HG03103 (cell line): Measurements from ENCODE around the gene EXOSC2.

Experiments used
- ATAC-seq: cut with Tn5 transposase; IDR thresholded peaks from one replicate; pipeline ENCODE4 v1.9.1; 2021; ENCODE audit warnings: low read depth; ENCODE audit not compliant: unreplicated experiment

The EXOSC2 gene

DNA sequence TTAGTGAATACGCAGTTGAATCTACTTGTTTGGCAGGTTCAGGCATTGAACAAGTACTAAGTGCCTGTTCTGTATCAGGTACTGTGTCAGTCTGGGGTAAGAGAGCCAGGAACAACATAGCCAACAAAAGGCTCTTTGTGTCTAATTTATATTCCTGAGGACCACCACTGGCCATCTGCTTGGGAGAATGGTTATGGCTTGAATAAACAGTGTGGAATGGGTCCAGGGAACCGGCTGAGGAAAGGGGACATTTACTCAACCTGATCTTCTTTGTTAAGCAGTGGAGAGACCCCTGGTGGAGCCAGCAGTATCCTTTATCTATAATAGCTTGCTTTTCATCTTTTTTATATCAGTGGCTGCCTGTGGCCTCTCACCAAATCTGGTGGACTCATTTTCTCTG is 38.6 kb downstream of the EXOSC2 start:
- ATAC-seq: no peak

DNA sequence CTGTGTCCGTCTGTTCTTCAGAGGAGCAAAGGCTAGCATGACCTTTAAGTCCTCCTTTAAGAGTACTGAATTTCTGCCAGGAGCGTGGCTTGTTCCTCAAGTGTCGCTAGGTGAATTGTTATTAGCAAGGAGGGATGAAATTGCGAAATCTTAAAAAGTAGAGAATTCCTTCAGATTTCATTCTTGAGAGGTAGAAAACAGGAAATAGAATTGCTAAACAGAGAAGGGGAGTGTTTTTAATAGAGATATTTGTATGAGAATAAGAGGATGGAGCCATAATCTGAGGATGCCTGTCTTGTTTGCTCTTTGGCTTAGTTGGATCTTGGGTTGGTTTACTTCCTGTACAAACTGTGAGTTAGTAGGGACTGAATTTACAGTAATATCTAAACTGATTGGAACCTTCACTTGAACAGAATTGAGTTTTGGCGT is 39.2 kb downstream of the EXOSC2 start:
- no peak for ATAC-seq

DNA sequence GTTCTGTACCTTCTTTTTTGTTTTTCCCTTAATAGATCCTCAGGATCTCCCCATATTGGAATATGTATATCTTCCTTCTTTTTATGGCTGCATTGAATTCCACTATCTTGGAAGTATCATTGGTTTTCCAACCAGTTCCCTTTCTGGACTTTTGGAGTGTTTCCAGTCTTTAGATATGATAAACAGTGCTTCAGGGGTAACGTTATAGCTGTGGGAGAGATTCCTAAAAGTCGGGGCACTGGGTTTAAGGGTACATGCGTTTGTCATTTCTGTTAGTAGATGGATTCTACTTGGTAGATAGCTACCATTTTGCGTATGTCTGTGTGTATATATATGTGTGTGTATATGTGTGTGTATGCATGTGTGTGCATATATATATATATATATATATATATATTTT is 42.0 kb downstream of the EXOSC2 start:
- ATAC-seq: no peak

DNA sequence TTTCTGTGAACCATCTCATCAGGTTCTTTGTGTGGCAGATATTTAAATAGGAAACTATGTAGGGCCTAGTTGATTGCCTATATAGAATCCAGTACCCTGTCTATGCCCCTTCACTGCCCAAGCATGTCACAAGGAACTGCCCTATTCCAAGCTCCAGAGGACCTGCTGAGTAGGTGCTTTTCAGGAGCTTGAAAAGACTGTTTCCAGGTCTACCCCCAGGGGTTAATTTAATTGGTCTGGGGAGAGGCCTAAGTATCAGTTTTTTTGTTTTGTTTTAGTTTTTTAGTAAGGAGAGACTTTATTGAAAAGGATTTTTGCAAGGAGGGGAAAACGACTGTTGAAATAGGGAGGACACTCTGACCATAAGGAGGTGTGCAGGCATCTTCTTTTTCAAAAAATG is 43.3 kb downstream of the EXOSC2 start:
- ATAC-seq: no peak

DNA sequence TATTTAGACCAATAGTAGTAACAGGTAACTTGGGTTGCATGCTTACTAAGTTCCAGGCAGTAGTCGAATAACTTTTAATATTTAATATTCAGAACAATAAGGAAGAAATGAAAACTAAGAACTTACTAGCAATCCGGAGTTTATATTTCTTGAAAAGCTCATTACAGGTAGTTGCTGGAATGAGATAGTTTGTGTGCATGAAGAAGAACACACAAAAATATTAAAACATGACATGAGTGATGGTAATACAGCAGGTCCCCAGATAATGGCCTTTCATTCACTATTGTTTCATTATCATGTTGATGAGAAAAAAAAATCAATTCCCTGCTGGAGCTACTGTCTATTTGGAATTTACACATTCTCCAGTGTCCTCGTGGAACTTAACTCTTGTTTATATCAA is 44.7 kb downstream of the EXOSC2 start:
- no peak for ATAC-seq

DNA sequence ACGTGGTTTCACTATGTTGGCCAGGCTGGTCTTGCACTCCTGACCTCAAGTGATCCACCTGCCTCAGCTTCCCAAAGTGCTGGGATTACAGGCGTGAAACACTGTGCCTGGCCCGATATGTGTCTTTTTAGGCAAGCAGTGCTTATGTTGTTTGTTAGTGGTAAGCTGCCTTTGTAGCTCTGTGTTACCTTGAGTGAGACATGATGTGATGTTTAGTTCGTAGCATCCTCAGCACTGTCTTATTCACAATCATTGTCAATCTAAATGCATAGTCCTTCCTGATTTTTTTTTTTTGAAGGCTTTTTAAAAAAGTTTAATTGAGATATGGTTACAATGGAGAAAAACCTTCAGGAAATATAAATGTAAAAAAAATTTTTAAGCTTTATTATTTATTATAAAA is 45.5 kb downstream of the EXOSC2 start:
- ATAC-seq: no peak

DNA sequence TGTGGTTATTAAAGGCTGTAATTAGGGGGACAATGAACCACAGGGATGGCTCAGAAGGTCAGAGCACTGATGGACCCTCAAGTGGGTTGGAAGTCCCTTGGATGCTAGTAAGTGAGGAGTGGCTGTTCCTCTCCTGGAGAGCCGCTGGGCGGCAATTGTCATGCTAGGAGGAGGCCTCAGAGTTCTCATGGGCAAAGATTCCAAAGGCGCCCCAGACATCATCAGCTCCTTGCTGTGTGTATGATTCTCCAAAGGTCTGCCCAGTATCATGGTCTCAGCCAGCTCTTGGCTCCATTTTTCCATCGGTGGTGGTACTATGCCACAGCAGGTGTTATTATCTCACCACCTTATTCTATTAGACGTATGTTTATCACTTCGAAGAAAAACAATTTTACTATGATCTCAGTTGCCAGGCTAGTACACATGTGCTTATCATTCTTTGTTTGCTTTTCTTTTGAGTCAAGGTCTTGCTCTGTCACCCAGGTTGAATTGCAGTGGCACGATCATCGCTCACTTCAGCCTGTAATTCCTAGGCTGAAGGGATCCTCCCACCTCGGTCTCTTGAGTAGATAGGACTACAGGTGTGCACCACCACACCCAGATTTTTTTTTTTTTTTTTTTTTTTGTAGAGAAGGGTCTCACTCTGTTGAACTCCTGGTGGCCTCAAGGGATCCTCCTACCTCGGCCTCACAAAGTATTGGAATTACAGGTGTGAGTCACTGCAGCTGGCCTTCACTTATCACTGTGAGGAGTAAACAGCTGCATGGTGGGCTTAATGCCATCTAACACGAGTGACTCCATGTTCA is 46.8 kb downstream of the EXOSC2 start:
- no peak for ATAC-seq

DNA sequence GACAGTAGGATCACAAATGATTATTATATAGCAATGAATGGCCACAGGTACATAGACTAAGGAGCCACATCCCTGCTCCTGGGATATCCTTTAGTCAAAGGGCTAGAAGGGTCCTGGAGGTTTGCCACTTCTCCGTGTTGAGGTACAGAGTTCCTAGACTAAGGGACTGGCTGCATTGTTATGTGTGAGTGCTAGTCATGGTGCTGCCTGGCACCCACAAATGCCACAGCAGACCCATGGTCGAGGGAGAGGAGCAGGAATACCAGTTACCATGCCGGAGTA is 47.4 kb downstream of the EXOSC2 start:
- no peak for ATAC-seq

DNA sequence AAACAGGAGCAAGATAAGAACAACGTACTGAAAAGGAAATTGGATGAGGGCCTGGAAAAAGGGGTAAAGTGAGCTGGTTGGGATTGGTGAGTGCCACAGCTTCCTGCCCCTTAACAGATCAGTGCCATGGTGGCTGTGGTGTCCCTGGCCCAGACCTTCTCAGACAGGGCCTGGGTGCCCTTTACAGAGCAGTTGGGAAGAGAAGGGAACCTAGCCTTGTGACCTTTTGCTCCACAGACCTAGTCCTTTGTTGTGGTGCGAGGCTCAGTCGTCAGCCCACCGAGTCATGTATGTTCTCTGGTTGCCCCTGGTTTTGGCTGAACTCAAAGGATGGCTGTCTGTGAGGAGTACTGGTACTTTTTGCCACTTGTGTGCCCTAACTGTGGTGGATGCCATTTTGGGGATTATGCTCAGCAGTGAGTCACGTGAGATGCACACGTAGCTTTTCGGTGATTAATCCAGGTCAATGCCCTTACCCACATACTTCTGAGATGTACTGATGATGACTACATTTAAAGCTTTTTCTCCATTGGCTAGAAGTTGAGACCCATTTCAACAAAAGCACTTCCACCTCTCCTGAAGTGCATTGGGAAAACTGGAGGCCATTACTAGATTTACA is 48.4 kb downstream of the EXOSC2 start:
- no peak for ATAC-seq

DNA sequence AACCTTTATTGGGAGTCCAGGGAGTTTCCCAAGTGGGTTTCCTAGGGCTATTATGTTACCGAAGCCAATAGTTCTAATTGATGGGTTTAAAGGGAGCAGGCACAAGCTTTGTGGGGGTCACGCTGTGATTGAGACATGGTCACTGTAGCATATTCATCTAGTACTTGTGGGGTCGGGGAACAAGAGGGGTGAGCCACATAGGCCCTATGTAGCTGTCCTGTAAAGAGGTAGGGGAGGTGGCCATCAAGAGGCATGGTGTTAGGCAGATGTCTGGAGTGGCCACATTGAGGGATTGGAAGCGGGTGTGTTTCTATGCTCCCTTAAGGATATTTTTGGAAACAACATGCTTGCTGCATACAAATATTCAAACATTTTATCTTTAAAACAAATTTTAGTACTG is 50.1 kb downstream of the EXOSC2 start:
- ATAC-seq: no peak

DNA sequence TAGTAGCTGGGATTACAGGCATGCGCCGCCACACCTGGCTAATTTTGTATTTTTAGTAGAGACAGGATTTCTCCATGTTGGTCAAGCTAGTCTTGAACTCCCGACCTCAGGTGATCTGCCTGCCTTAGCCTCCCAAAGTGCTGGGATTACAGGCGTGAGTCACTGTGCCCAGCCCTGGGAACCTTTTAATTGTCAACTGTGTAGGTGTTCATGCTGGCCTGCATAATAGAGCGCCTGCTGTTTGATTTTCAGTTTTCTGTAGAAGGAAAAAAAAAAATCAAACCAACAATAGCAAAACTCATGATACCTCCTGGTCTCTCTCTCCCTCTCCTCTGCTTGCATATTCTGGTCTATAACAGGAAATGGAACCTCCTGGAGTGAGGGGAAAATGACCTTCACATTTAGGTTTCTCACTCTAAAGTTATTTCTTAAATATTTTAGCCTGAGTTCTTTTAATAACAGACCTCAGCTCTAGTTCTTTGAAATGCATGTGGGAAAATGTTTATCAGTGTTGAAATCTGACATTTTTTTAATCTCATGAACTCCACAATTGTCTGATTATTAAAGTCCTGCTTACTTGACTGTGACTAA is 51.7 kb downstream of the EXOSC2 start:
- no peak for ATAC-seq

DNA sequence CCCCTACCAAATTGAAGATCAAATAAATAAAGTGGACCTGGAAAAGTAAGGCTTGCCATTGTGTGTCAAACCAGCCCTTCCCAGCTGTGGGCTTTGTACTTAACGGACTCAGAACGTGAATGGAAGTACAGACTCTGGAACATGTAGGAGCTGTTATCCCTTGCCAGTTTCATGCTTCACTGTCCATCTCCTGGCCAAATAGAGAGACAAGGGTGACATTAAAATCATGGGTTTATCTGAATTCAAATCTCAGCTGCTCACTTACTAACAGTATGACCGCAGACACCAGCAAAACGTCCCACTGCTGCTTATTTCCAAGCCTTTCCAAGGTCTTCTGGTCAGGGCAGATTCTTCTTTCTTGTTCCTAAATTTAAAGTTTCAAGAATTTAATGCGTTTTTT is 52.2 kb downstream of the EXOSC2 start:
- no peak for ATAC-seq

DNA sequence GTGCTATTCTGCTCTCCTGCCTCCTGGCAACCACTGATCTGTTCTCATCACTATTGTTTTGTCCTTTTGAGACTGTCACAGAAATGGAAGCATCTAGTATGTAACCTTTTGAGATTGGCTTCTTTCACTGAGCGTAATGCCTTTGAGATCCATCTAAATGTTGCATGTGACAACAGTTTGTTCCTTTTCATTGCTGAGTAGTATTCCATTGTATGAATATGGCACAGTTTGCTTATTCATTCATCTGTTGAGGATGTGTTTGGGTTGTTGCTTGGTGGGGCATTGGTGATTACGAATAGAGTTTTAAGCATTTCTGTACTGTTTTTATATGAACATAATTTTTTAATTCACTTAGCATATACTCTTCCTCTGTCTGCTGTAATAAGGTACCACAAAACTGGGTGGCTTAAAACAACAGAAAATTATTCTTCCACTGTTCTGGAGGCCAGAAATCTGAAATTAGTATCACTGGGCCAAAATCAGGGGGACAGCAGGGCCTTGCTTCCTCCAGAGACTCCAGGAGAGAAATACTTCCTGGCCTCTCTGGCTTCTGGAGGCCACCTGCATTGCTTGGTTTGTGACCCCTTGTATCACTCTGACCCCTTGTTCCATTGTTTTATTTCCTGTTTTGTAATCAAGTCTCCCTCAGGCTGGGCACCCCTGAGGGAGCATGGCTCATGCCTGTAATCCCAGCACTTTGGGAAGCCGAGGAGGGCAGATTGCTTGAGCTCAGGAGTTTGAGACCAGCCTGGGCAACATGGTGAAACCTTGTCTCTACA is 53.0 kb downstream of the EXOSC2 start:
- ATAC-seq: no peak

DNA sequence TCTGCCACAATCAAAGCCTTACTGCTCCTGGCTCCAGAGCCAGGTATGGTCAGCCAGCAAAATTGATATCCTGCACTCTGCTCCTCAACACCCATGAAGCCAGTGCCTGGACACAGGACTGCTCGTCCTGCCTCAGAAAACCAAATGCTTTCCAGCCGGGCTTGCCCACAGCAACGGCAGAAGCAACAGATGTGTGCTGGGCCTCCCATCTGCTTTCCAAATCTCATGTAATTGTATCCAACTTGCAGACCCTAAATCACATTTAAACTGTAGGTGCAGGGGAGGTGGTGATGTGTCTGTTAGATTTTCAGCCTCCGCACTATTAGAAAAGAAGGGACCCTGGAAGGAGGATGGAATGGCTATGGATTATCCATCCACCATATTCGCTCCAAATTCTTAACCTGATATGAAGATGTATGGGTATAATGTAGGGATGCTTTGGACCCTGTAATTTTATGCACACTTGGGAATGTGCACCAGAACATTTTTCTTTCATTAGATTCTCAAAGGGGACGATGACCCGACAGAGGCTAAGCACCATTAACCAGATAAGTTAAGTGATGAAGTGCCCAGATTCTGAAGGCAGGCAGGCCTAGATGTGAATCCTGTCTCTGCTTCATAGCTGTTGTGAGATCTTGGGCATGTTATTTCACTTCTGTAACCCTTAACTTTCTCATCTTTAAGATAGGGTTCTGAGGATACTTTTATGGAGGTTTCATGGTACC is 58.2 kb downstream of the EXOSC2 start:
- no peak for ATAC-seq
